ACC112 (cell line): ENCODE data around the gene FOXP2.
A peak's percentile ranks its signal among the peaks of the same experiment; 100 is the strongest.

ENCODE experiments used
- H2AFZ ChIP-seq: fragments of 200-600 bp; sonication (generic); one replicate; pipeline ENCODE4 v1.6.0; 2017; ENCODE audit warnings: antibody characterized with exemption, low read length; ENCODE audit not compliant: unreplicated experiment
- H3K27ac ChIP-seq: fragments of 200-600 bp; sonication (generic); 2 replicates; pipeline ENCODE4 v1.5.1; 2014; ENCODE audit warnings: low read depth, mild to moderate bottlenecking, antibody characterized with exemption, low read length, moderate library complexity
- H3K27me3 ChIP-seq: fragments of 200-600 bp; sonication (generic); 2 replicates; pipeline ENCODE4 v1.6.1; 2014; ENCODE audit warnings: mild to moderate bottlenecking, antibody characterized with exemption, low read length, moderate library complexity, mixed read lengths; ENCODE audit not compliant: insufficient read depth
- H3K36me3 ChIP-seq: fragments of 200-600 bp; sonication (generic); 2 replicates; pipeline ENCODE4 v1.6.1; 2016; ENCODE audit warnings: mild to moderate bottlenecking, antibody characterized with exemption, low read length, moderate library complexity, mixed read lengths; ENCODE audit not compliant: insufficient read depth
- H3K4me1 ChIP-seq: fragments of 200-600 bp; sonication (generic); one replicate; pipeline ENCODE4 v1.6.1; 2016; ENCODE audit warnings: low read length, mixed read lengths; ENCODE audit not compliant: insufficient read depth, unreplicated experiment, control insufficient read depth
- H3K4me3 ChIP-seq: fragments of 200-600 bp; sonication (generic); 2 replicates; pipeline ENCODE4 v1.5.1; 2014; ENCODE audit warnings: mild to moderate bottlenecking, low read depth, low read length
- H3K79me2 ChIP-seq: fragments of 200-600 bp; sonication (generic); one replicate; pipeline ENCODE4 v1.6.0; 2016; ENCODE audit warnings: low read length; ENCODE audit not compliant: control insufficient read depth, unreplicated experiment, insufficient read depth

The FOXP2 gene

DNA sequence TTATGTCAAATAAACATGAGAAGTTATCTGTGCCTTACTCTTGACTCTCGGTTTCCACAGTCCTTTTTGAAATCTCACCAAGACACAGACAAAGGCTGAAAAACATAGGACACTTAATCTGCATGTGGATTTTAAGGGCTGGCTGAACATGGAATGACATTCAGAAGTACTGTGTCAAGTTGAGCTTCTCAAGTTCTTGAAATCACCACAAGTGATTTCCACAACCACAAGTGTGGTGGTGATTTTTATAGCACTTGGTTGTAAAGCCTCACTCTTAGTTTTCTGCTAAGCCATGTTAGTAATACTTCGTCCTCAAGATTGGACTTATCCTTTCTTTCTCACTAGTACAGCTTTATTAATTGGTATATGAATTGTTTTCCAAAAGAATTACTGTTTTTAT is 29.6 kb downstream of the FOXP2 start:
- H3K27me3 ChIP-seq, result no peaks in the 10 kb centered on the region
- H3K4me3 ChIP-seq, result no peak overlapping the region
- no peaks in the 10 kb centered on the region for H3K4me1 ChIP-seq
- H3K79me2 ChIP-seq, result no peaks in the 10 kb centered on the region
- H3K27ac ChIP-seq, result no peak overlapping the region
- no peak overlapping the region for H2AFZ ChIP-seq
- H3K36me3 ChIP-seq, result no peaks in the 10 kb centered on the region

DNA sequence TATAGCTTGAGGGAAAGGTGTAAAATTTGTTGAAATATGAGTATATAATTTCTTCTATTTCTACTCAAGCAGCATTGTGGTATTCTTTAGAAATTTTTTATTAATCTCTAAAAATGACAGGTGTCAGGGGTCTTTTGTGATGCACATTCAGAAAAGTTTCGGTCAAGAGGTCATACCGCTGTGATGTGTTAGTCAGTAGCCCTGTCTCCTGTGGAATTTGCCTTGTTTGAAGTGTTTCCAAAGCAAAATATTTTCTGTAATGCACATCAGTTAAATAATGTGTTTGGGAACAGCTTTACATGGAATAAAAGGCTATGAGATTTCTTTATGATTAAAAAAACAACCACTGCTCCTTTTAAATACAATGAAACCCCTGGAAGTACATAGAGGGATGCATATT is 35.8 kb downstream of the FOXP2 start:
- H3K4me3 ChIP-seq, result no peak overlapping the region
- no peaks in the 10 kb centered on the region for H3K27me3 ChIP-seq
- no peak overlapping the region for H2AFZ ChIP-seq
- no peaks in the 10 kb centered on the region for H3K79me2 ChIP-seq
- no peak overlapping the region for H3K27ac ChIP-seq
- H3K4me1 ChIP-seq, result no peaks in the 10 kb centered on the region
- H3K36me3 ChIP-seq, result no peaks in the 10 kb centered on the region

DNA sequence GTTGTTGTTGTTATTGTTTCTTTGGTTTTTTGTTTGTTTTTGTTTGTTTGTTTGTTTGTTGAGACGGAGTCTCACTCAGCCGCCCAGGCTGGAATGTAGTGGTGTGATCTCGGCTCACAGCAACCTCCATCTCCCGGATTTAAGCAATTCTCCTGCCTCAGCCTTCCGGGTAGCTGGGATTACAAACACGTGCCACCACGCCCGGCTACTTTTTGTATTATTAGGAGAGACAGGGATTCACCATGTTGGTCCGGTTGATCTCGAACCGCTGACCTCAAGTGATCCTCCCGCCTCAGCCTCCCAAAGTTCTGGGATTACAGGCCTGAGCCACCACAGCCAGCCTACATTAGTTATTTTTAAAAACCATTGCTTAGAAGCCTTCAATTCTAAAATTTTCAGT is 45.0 kb downstream of the FOXP2 start:
- Histone ChIP-seq H3K27ac (no peak overlapping the region), H3K79me2 (no peaks in the 10 kb centered on the region), H2AFZ (no peak overlapping the region), H3K4me1 (no peaks in the 10 kb centered on the region), H3K4me3 (no peak overlapping the region), H3K36me3 (no peaks in the 10 kb centered on the region), H3K27me3 (no peaks in the 10 kb centered on the region)

DNA sequence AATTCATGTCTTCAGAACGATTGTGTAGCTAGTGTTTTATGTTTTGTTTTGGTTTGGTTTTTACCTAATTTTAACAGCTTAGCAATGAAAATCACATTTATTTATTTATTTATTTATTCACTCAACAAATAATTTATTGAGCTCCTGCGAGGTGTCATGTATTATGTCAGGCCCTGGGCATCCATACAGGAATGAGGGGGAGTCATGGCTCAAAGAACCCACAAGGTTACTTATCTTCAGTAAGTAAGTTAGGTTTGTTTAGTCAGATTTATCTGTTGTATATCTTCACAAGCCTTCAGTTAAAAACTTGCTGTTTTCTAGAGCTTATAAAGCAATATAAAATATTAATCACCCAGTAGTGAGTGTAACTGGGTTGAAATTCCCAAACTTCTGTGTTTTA is 45.4 kb downstream of the FOXP2 start:
- Histone ChIP-seq H3K27ac (no peak overlapping the region), H3K36me3 (no peaks in the 10 kb centered on the region), H3K4me1 (no peaks in the 10 kb centered on the region), H3K27me3 (no peaks in the 10 kb centered on the region), H2AFZ (no peak overlapping the region), H3K79me2 (no peaks in the 10 kb centered on the region), H3K4me3 (no peak overlapping the region)

DNA sequence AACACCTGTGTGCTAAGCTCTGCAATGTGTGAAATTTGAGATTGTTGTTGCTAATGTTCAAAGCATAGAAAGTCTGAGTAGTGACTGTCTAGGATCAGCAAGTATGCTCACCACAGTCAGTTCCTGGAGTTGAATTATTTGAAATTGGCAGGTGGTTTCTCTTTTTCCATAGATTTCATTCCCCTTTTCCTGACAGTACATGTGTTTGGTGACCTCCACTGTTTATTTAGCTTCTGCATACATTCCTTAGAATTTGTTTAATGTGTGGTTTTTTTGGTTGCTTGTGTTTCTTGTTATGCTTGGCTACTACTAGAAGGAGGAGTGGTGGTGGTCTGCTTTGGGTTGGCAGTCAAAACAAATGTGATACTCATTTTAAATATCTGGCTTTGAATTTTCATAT is 52.3 kb downstream of the FOXP2 start:
- H2AFZ ChIP-seq, result no peak overlapping the region
- H3K79me2 ChIP-seq, result no peaks in the 10 kb centered on the region
- no peak overlapping the region for H3K27ac ChIP-seq
- no peak overlapping the region for H3K4me3 ChIP-seq
- no peaks in the 10 kb centered on the region for H3K4me1 ChIP-seq
- no peaks in the 10 kb centered on the region for H3K36me3 ChIP-seq
- H3K27me3 ChIP-seq, result no peaks in the 10 kb centered on the region

DNA sequence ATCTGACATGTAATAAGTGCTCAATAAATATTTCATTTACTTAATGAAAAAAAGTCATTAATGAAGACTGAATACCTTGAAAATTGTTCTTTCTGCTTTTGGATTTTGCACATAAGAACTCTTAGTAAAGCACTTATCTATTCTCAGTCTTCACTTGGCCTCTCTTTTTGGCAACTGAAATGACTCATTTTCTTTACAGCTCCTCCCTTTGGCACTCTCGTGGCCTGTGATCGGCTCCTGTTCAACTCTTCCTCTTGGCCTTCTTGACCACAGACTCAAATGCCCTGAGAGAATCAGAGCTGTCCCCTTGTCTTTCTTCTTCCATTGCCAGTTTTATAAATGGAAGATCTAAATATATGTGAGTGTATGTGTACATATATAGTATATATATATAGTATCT is 54.2 kb downstream of the FOXP2 start:
- Histone ChIP-seq H2AFZ (no peak overlapping the region), H3K4me1 (no peaks in the 10 kb centered on the region), H3K27me3 (no peaks in the 10 kb centered on the region), H3K79me2 (no peaks in the 10 kb centered on the region), H3K36me3 (no peaks in the 10 kb centered on the region), H3K4me3 (no peak overlapping the region), H3K27ac (no peak overlapping the region)

DNA sequence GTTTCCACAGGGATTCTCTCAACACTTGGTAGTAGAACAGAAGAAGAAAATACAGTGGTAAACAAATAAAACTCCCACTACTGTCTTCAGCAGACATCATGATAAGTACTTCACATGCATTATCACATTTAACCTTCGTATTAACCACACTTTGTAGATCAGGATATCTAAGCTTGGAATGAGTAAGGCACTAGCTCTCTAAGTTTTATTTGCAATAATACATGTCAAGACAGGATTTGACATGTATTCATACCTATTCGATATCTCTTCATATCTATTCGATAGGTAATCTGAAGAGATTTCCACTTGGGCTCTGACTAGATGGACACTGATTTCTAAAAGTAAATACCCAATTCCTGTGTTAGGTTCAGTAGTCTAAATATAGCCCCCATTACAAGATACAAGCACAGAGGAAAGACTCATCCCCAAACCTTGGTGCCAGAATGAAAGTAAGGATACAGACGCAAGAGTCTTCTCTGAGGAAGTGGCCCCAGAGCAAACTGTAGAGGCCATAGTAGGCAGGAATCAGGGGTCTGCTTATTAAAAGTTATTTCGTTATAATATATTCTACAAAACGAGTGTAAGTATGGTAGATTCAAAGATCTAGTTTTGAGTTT is 58.4 kb downstream of the FOXP2 start:
- H3K79me2 ChIP-seq, result no peaks in the 10 kb centered on the region
- H3K4me1 ChIP-seq, result no peaks in the 10 kb centered on the region
- no peak overlapping the region for H3K27ac ChIP-seq
- H3K27me3 ChIP-seq, result no peaks in the 10 kb centered on the region
- no peak overlapping the region for H3K4me3 ChIP-seq
- H2AFZ ChIP-seq, result no peak overlapping the region
- H3K36me3 ChIP-seq, result no peaks in the 10 kb centered on the region

DNA sequence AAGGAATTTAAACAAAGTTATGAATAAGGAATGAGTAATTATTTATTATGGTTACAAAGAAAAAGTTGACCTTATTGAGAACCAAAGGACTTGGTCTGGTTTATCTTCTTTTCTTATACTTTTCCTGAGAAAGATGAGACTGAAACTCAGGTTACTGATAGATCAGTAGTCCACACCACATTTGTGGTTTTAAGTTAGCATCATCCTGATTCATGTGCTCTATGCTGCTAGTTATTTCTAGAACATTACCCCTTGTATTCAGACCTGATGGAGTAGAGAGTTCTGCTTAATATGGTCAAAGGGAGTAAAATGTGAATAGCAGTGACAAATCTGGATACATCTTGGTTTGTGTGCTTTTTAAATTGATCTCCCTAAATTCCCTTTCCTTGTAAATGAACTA is 63.8 kb downstream of the FOXP2 start:
- no peaks in the 10 kb centered on the region for H3K4me1 ChIP-seq
- no peaks in the 10 kb centered on the region for H3K36me3 ChIP-seq
- H3K27me3 ChIP-seq, result no peaks in the 10 kb centered on the region
- no peak overlapping the region for H3K4me3 ChIP-seq
- peak overlapping the region; percentile 16; the same call in 1 of the 2 replicates for H3K27ac ChIP-seq
- no peak overlapping the region for H2AFZ ChIP-seq
- H3K79me2 ChIP-seq, result no peaks in the 10 kb centered on the region

DNA sequence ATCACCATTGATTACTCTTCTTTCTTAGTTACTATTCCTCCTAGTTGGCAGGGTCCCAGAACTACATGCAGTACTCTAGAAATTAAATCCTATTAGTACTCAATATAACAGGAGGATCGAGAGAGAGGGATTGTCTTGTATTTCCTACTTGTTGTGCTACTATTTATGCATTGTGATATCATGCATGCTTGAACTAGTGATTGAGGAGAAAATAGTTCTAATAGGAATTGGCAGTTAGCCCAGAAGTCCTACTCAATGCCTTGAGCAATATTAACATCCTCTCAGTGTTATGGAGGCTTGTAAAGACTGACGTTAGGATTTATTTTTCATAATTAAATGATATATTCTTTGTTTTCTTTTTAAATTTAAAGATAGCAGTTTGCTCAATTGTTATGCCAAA is 67.4 kb downstream of the FOXP2 start:
- Histone ChIP-seq H3K79me2 (no peaks in the 10 kb centered on the region), H3K36me3 (no peaks in the 10 kb centered on the region), H3K27me3 (no peaks in the 10 kb centered on the region), H3K27ac (no peak overlapping the region), H2AFZ (no peak overlapping the region), H3K4me3 (no peak overlapping the region), H3K4me1 (no peaks in the 10 kb centered on the region)

DNA sequence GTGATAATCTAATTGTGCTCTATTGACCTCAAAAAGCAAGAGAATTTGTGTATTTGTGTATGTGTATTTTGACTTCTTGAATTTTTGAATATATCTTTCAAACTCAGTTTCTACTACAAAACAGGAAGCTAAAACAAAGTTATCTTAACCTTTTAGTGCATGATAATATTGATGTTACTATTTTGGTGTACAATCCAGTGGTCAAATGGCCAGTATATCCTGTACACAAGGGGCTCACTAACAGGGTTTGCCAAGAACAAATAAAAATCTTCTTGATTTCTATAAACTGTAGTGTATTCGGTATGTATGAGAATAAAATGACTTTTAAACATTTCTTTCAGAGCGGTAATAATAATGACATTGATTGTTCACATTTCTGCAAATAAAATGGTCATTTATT is 69.6 kb downstream of the FOXP2 start:
- Histone ChIP-seq H3K27ac (no peak overlapping the region), H3K4me3 (no peak overlapping the region), H3K36me3 (no peaks in the 10 kb centered on the region), H3K79me2 (no peaks in the 10 kb centered on the region), H3K4me1 (no peaks in the 10 kb centered on the region), H3K27me3 (no peaks in the 10 kb centered on the region), H2AFZ (no peak overlapping the region)

DNA sequence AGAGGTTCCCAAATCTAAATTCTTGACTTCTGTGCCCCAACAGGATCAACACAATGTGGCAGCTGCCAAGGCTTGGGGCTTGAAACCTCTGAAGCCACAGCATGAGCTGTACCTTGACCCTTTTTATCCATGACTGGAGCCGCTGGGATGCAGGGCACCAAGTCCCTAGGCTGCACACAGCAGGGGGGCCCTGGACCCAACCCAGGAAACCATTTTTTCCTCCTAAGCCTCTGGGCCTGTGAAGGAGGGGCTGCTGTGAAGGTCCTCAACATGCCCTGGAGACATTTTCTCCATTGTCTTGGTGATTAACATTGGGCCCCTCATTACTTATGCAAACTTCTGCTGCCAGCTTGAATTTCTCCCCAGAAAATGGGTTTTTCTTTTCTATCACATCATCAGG is 72.6 kb downstream of the FOXP2 start:
- no peak overlapping the region for H3K27ac ChIP-seq
- H3K36me3 ChIP-seq, result no peaks in the 10 kb centered on the region
- no peaks in the 10 kb centered on the region for H3K4me1 ChIP-seq
- H2AFZ ChIP-seq, result no peak overlapping the region
- H3K27me3 ChIP-seq, result no peaks in the 10 kb centered on the region
- H3K4me3 ChIP-seq, result no peak overlapping the region
- no peaks in the 10 kb centered on the region for H3K79me2 ChIP-seq
